ENCODE measurements around the gene RNF186.

The RNF186 gene

DNA sequence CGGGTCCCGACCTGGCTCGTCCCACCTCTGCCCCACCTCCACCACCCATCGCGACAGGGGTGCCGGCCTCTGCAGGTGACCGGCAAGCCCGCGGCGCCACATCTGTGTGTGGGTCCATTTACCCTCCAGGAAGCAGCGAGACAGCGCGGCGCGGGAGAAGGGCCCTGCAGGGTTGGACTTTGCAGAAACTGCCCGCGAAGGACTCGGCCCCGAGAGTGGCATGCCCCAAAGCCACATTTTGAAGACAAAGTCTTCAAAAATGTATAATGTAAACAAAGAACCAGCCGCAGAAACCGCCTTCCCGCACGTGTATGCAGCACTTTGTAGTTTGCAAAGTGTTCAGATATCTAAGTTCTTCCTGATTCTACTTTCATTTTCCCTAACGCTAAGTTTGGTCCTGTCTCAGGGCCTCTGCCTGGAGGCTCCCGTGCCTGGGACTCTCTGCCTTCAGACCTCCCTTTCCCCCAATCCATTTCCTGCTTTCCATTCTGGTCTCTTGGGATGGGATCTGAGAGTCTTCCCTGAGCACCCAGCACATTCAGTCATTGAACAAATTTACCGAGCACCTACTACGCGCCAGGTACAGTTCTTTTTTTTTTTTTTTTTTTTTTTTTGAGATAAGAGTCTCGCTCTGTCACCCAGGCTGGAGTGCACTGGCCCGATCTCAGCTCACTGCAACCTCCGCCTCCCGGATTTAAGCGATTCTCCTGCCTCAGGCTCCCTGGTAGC, 14.8 kb downstream of the RNF186 start (continued):
- TF ChIP-seq, protein P1, sequence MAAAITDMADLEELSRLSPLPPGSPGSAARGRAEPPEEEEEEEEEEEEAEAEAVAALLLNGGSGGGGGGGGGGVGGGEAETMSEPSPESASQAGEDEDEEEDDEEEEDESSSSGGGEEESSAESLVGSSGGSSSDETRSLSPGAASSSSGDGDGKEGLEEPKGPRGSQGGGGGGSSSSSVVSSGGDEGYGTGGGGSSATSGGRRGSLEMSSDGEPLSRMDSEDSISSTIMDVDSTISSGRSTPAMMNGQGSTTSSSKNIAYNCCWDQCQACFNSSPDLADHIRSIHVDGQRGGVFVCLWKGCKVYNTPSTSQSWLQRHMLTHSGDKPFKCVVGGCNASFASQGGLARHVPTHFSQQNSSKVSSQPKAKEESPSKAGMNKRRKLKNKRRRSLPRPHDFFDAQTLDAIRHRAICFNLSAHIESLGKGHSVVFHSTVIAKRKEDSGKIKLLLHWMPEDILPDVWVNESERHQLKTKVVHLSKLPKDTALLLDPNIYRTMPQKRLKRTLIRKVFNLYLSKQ (tag by site-specific recombination; IDR thresholded peaks at IDR 0.05; ENCODE audit: borderline replicate concordance): no peak
- TF ChIP-seq, protein P2, sequence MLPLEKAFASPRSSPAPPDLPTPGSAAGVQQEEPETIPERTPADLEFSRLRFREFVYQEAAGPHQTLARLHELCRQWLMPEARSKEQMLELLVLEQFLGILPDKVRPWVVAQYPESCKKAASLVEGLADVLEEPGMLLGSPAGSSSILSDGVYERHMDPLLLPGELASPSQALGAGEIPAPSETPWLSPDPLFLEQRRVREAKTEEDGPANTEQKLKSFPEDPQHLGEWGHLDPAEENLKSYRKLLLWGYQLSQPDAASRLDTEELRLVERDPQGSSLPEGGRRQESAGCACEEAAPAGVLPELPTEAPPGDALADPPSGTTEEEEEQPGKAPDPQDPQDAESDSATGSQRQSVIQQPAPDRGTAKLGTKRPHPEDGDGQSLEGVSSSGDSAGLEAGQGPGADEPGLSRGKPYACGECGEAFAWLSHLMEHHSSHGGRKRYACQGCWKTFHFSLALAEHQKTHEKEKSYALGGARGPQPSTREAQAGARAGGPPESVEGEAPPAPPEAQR (tag by site-specific recombination; IDR thresholded peaks at IDR 0.05): no peak
- TF ChIP-seq ZNF248 (tag by site-specific recombination; IDR thresholded peaks at IDR 0.05): no peak
- no peak for TF ChIP-seq ZNF146 (tag by site-specific recombination; IDR thresholded peaks at IDR 0.05)
- no peak for TF ChIP-seq TRIM28 (IDR thresholded peaks at IDR 0.05; ENCODE audit: borderline replicate concordance, low read length)
- no peak for TF ChIP-seq ZNF391 (tag by site-specific recombination; IDR thresholded peaks at IDR 0.05; ENCODE audit: borderline replicate concordance, low read depth)
- TF ChIP-seq ZNF660 (tag by site-specific recombination; IDR thresholded peaks at IDR 0.05): no peak
- TF ChIP-seq FEZF1 (tag by site-specific recombination; IDR thresholded peaks at IDR 0.05): no peak
- TF ChIP-seq MZF1 (tag by site-specific recombination; IDR thresholded peaks at IDR 0.05; ENCODE audit: borderline replicate concordance): no peak
- TF ChIP-seq, protein P3, sequence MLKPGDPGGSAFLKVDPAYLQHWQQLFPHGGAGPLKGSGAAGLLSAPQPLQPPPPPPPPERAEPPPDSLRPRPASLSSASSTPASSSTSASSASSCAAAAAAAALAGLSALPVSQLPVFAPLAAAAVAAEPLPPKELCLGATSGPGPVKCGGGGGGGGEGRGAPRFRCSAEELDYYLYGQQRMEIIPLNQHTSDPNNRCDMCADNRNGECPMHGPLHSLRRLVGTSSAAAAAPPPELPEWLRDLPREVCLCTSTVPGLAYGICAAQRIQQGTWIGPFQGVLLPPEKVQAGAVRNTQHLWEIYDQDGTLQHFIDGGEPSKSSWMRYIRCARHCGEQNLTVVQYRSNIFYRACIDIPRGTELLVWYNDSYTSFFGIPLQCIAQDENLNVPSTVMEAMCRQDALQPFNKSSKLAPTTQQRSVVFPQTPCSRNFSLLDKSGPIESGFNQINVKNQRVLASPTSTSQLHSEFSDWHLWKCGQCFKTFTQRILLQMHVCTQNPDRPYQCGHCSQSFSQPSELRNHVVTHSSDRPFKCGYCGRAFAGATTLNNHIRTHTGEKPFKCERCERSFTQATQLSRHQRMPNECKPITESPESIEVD (tag by site-specific recombination; IDR thresholded peaks at IDR 0.05): no peak
- TF ChIP-seq ZNF561 (tag by site-specific recombination; IDR thresholded peaks at IDR 0.05; ENCODE audit: borderline replicate concordance): no peak
- peak; percentile 63 for TF ChIP-seq ZNF423 (tag by site-specific recombination; IDR thresholded peaks at IDR 0.05)
- TF ChIP-seq ZNF394 (tag by site-specific recombination; IDR thresholded peaks at IDR 0.05; ENCODE audit: borderline replicate concordance): no peak
- TF ChIP-seq ZNF132 (tag by site-specific recombination; IDR thresholded peaks at IDR 0.05; ENCODE audit: borderline replicate concordance): no peak
- TF ChIP-seq, protein P4, sequence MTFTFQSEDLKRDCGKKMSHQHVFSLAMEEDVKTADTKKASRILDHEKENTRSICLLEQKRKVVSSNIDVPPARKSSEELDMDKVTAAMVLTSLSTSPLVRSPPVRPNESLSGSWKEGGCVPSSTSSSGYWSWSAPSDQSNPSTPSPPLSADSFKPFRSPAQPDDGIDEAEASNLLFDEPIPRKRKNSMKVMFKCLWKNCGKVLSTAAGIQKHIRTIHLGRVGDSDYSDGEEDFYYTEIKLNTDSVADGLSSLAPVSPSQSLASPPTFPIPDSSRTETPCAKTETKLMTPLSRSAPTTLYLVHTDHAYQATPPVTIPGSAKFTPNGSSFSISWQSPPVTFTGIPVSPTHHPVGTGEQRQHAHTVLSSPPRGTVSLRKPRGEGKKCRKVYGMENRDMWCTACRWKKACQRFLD (tag by site-specific recombination; IDR thresholded peaks at IDR 0.05): no peak
- no peak for TF ChIP-seq ZNF184 (tag by site-specific recombination; IDR thresholded peaks at IDR 0.05)
- TF ChIP-seq ZNF292 (tag by site-specific recombination; IDR thresholded peaks at IDR 0.05; ENCODE audit: borderline replicate concordance, low read depth): no peak
- TF ChIP-seq ZNF416 (tag by site-specific recombination; IDR thresholded peaks at IDR 0.05): no peak
- TF ChIP-seq, protein P5, sequence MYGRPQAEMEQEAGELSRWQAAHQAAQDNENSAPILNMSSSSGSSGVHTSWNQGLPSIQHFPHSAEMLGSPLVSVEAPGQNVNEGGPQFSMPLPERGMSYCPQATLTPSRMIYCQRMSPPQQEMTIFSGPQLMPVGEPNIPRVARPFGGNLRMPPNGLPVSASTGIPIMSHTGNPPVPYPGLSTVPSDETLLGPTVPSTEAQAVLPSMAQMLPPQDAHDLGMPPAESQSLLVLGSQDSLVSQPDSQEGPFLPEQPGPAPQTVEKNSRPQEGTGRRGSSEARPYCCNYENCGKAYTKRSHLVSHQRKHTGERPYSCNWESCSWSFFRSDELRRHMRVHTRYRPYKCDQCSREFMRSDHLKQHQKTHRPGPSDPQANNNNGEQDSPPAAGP (tag by site-specific recombination; IDR thresholded peaks at IDR 0.05): no peak; the same call in 1 of the 2 replicates
- TF ChIP-seq, protein P6, sequence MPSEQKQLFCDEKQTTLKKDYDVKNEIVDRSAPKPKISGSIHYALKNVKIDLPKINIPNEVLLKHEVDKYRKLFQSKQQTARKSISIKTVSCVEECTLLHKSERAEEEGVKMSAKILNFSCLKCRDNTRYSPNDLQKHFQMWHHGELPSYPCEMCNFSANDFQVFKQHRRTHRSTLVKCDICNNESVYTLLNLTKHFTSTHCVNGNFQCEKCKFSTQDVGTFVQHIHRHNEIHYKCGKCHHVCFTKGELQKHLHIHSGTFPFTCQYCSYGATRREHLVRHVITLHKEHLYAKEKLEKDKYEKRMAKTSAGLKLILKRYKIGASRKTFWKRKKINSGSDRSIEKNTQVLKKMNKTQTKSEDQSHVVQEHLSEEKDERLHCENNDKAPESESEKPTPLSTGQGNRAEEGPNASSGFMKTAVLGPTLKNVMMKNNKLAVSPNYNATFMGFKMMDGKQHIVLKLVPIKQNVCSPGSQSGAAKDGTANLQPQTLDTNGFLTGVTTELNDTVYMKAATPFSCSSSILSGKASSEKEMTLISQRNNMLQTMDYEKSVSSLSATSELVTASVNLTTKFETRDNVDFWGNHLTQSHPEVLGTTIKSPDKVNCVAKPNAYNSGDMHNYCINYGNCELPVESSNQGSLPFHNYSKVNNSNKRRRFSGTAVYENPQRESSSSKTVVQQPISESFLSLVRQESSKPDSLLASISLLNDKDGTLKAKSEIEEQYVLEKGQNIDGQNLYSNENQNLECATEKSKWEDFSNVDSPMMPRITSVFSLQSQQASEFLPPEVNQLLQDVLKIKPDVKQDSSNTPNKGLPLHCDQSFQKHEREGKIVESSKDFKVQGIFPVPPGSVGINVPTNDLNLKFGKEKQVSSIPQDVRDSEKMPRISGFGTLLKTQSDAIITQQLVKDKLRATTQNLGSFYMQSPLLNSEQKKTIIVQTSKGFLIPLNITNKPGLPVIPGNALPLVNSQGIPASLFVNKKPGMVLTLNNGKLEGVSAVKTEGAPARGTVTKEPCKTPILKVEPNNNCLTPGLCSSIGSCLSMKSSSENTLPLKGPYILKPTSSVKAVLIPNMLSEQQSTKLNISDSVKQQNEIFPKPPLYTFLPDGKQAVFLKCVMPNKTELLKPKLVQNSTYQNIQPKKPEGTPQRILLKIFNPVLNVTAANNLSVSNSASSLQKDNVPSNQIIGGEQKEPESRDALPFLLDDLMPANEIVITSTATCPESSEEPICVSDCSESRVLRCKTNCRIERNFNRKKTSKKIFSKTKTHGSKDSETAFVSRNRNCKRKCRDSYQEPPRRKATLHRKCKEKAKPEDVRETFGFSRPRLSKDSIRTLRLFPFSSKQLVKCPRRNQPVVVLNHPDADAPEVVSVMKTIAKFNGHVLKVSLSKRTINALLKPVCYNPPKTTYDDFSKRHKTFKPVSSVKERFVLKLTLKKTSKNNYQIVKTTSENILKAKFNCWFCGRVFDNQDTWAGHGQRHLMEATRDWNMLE (tag by site-specific recombination; conservative IDR thresholded peaks at IDR 0.05; ENCODE audit: low read depth): no peak
- TF ChIP-seq ZNF548 (tag by site-specific recombination; IDR thresholded peaks at IDR 0.05): no peak
- TF ChIP-seq ZFHX2 (tag by site-specific recombination; conservative IDR thresholded peaks at IDR 0.05): peak; percentile 51; the same call in 1 of the 2 replicates
- no peak for TF ChIP-seq ZNF157 (tag by site-specific recombination; IDR thresholded peaks at IDR 0.05)
- peak; percentile 95 for TF ChIP-seq ZIC2 (tag by site-specific recombination; IDR thresholded peaks at IDR 0.05)
- peak; percentile 40; the same call in 1 of the 2 replicates for TF ChIP-seq EGR2 (tag by site-specific recombination; IDR thresholded peaks at IDR 0.05; ENCODE audit: low read depth)
- TF ChIP-seq OVOL3 (tag by site-specific recombination; IDR thresholded peaks at IDR 0.05): no peak
